HL-60 (cell line): Measurements from ENCODE around the gene C19orf73.

ENCODE experiments used
- DNase-seq, 2 experiments: peaks; one replicate each; pipeline ENCODE4 v3.0.0-alpha.2; 2010 to 2020; ENCODE audit warnings: low read depth in 1 of 2, low spot score in 1 of 2
- H3K27ac ChIP-seq: fragments of 250-450 bp; sonication (Bioruptor Pico); replicated peaks from 2 replicates; pipeline ENCODE4 v1.5.1; 2020; ENCODE audit warnings: mild to moderate bottlenecking, moderate library complexity
- H3K27me3 ChIP-seq: fragments of 250-450 bp; sonication (Bioruptor Pico); 2 replicates; pipeline ENCODE4 v1.5.1; 2021; ENCODE audit warnings: mild to moderate bottlenecking, moderate library complexity; ENCODE audit not compliant: insufficient read depth, poor library complexity, severe bottlenecking
- H3K4me3 ChIP-seq: replicated peaks from 2 replicates; pipeline ENCODE4 v1.5.1; 2011; ENCODE audit warnings: mild to moderate bottlenecking, control low read depth, low read length; ENCODE audit not compliant: insufficient read depth
- CTCF ChIP-seq: IDR thresholded peaks from one replicate; pipeline ENCODE4 v1.5.1; 2011; ENCODE audit warnings: low read length, control low read depth, inconsistent platforms; ENCODE audit not compliant: insufficient read depth
- GABPA ChIP-seq: IDR thresholded peaks from 2 replicates; pipeline ENCODE4 v1.6.1; 2012; ENCODE audit warnings: low read depth
- POLR2AphosphoS5 ChIP-seq: IDR thresholded peaks from 2 replicates; pipeline ENCODE4 v1.6.1; 2012; ENCODE audit warnings: low read depth
- REST ChIP-seq: IDR thresholded peaks from 2 replicates; pipeline ENCODE4 v1.6.1; 2012; ENCODE audit warnings: low read depth; ENCODE audit not compliant: insufficient replicate concordance
- SPI1 ChIP-seq: IDR thresholded peaks from 2 replicates; pipeline ENCODE4 v1.6.1; 2012; ENCODE audit warnings: low read depth, mild to moderate bottlenecking, borderline replicate concordance

The C19orf73 gene

GRCh38 chr19:49116544-49116943 lies 2.4 kb downstream of the C19orf73 start:
- no peak overlapping the region for H3K27ac ChIP-seq
- no peak for TF ChIP-seq GABPA
- TF ChIP-seq POLR2AphosphoS5: peak; percentile 59
- TF ChIP-seq CTCF: no peak
- peak; percentile 100 for TF ChIP-seq SPI1
- no peak overlapping the region for H3K4me3 ChIP-seq
- peaks cover 19% of the 10 kb centered on the region for H3K27me3 ChIP-seq
- DNase-seq: peak in 1 of 2 experiments; percentile 93

GRCh38 chr19:49114630-49115363 lies 4.1 kb downstream of the C19orf73 start:
- DNase-seq: peak in 1 of 2 experiments; percentile 39
- no peak for TF ChIP-seq GABPA
- no peak for TF ChIP-seq REST
- TF ChIP-seq SPI1: no peak
- TF ChIP-seq CTCF: no peak
- no peak for TF ChIP-seq POLR2AphosphoS5

GRCh38 chr19:49113762-49114629 lies 4.9 kb downstream of the C19orf73 start, which contains the start of gene LIN7B:
TSS of gene LIN7B (plus strand) at chr19:49114370. CDS start at chr19:49114405, 35 bp downstream.
- peak; percentile 26 for TF ChIP-seq CTCF
- TF ChIP-seq REST: no peak
- 0 out of 2 replicates have a peak within 1 kb of the TSS, but pooled peaks have one; percentile 18 for H3K27ac ChIP-seq
- peak in 1 of 2 experiments; percentile 49 for DNase-seq
- peak within 1 kb of the TSS; percentile 75 for H3K4me3 ChIP-seq
- H3K27me3 ChIP-seq: no peaks in the 10 kb centered on the region

More at GRCh38 chr19:49114630-49115363, 4.1 kb downstream of the C19orf73 start:
- 0 out of 2 replicates have a peak overlapping the region, but pooled peaks have one; percentile 18 for H3K27ac ChIP-seq
- peaks cover 3% of the 10 kb centered on the region for H3K27me3 ChIP-seq
- H3K4me3 ChIP-seq: peak overlapping the region; percentile 75
